H1 (cell line): ENCODE data around the gene MCUB. TPM values are rescaled to one million over a fixed set of nuclear protein-coding genes. Genes with fewer than 3 reads are reported as not detected.

Experiments used
- CTCF ChIA-PET: fragments of 300-600 bp; sonication (Branson Sonifier 250); formaldehyde crosslinking; loops from one replicate; lab custom pipeline; 2021; ENCODE audit not compliant: partially characterized antibody; lab: Charles Lee
- POLR2A ChIA-PET: fragments of 300-600 bp; sonication (Branson Sonifier 250); formaldehyde crosslinking; loops from one replicate; lab custom pipeline; 2021; ENCODE audit warnings: inconsistent platforms; ENCODE audit not compliant: partially characterized antibody; lab: Charles Lee
- DNase-seq, 2 experiments: peaks; one replicate each; pipeline versions ENCODE4 v3.0.0 to v3.0.0-alpha.2; 2010 to 2022; ENCODE audit warnings: low spot score in 2 of 2, low read depth in 1 of 2, mixed read lengths in 1 of 2
- FAIRE-seq: peaks from 2 replicates; lab custom pipeline; 2011; peaks lifted over from hg19 to GRCh38; lab: Jason Lieb, UNC
- H2AFZ ChIP-seq: 2 replicates; pipeline ENCODE4 v1.8.1; 2012; ENCODE audit warnings: low read length, inconsistent platforms
- H2AK5ac ChIP-seq: 2 replicates; pipeline ENCODE4 v1.6.1; 2013; ENCODE audit warnings: low read depth, low read length
- H2BK120ac ChIP-seq: replicated peaks from 2 replicates; pipeline ENCODE3; 2013; ENCODE audit warnings: low read depth, low read length, inconsistent platforms
- H2BK12ac ChIP-seq: 2 replicates; pipeline ENCODE4 v1.6.1; 2013; ENCODE audit warnings: low read depth, low read length
- H2BK15ac ChIP-seq: 2 replicates; pipeline ENCODE4 v1.6.1; 2013; ENCODE audit warnings: low read length
- H2BK20ac ChIP-seq: 2 replicates; pipeline ENCODE4 v1.6.1; 2013; ENCODE audit warnings: low read length
- H2BK5ac ChIP-seq: 2 replicates; pipeline ENCODE4 v1.6.1; 2013; ENCODE audit warnings: low read depth, low read length
- H3K14ac ChIP-seq: 2 replicates; pipeline ENCODE4 v1.6.1; 2013; ENCODE audit warnings: inconsistent platforms; ENCODE audit not compliant: insufficient read length
- H3K18ac ChIP-seq: 2 replicates; pipeline ENCODE4 v1.6.1; 2013; ENCODE audit warnings: low read length; ENCODE audit errors: extremely low read depth
- H3K23ac ChIP-seq: 2 replicates; pipeline ENCODE4 v1.6.1; 2013; ENCODE audit warnings: inconsistent platforms; ENCODE audit not compliant: insufficient read length
- H3K23me2 ChIP-seq: 2 replicates; pipeline ENCODE4 v1.6.1; 2013; ENCODE audit warnings: low read depth, low read length
- H3K27ac ChIP-seq: 2 replicates; pipeline ENCODE4 v1.6.1; 2011; ENCODE audit warnings: low read depth, low read length, inconsistent platforms
- H3K27me3 ChIP-seq, 4 experiments: replicated peaks in 1 of 4; 1 replicate in 1 of 4; 2 replicates in 3 of 4; pipeline versions ENCODE4 v1.6.1 to v1.8.1; 2011 to 2013; ENCODE audit warnings: low read length in 3 of 4, mild to moderate bottlenecking in 3 of 4, inconsistent platforms in 2 of 4, mixed read lengths in 2 of 4, moderate library complexity in 1 of 4; ENCODE audit not compliant: control insufficient read depth in 3 of 4, insufficient read depth in 3 of 4; ENCODE audit errors: extremely low read depth in 1 of 4
- H3K36me3 ChIP-seq, 4 experiments: 2 replicates each; pipeline versions ENCODE4 v1.6.1 to v1.8.1; 2011 to 2013; ENCODE audit warnings: mild to moderate bottlenecking in 4 of 4, low read length in 3 of 4, moderate library complexity in 2 of 4, control low read depth in 1 of 4, inconsistent platforms in 1 of 4; ENCODE audit not compliant: insufficient read depth in 4 of 4, control insufficient read depth in 2 of 4
- H3K4ac ChIP-seq: replicated peaks from 2 replicates; pipeline ENCODE3; 2013; ENCODE audit warnings: low read length, low read depth, mixed read lengths, inconsistent platforms; ENCODE audit not compliant: insufficient read length
- H3K4me1 ChIP-seq, 4 experiments: replicated peaks in 1 of 4; 1 replicate in 1 of 4; 2 replicates in 3 of 4; pipeline versions ENCODE4 v1.6.1 to v1.8.1; 2011 to 2013; ENCODE audit warnings: low read length in 3 of 4, inconsistent platforms in 2 of 4, mixed read lengths in 1 of 4; ENCODE audit not compliant: insufficient read depth in 4 of 4, control insufficient read depth in 3 of 4
- H3K4me2 ChIP-seq, 2 experiments: 2 replicates each; pipeline versions ENCODE4 v1.6.1 to v1.8.1; 2011 to 2013; ENCODE audit warnings: low read depth in 2 of 2, low read length in 2 of 2, control low read depth in 1 of 2, inconsistent platforms in 1 of 2, mild to moderate bottlenecking in 1 of 2; ENCODE audit not compliant: insufficient read depth in 1 of 2
- H3K4me3 ChIP-seq, 4 experiments: fragments of 200-600, 300-600 bp in 1 of 4; sonication (generic), shearing (Covaris generic), sonication (Bioruptor Twin) in 1 of 4; 2 replicates each; pipeline versions ENCODE4 v1.5.1 to v1.8.1; 2011 to 2016; ENCODE audit warnings: low read length in 4 of 4, low read depth in 3 of 4, control low read depth in 2 of 4, inconsistent platforms in 2 of 4, mild to moderate bottlenecking in 2 of 4, mixed read lengths in 1 of 4, moderate library complexity in 1 of 4; ENCODE audit not compliant: insufficient read depth in 2 of 4; ENCODE audit errors: extremely low read depth in 1 of 4
- H3K56ac ChIP-seq: replicated peaks from 2 replicates; pipeline ENCODE3; 2013; ENCODE audit warnings: low read depth, mild to moderate bottlenecking, mixed read lengths, low read length, inconsistent platforms; ENCODE audit not compliant: insufficient read length
- H3K79me1 ChIP-seq: 2 replicates; pipeline ENCODE4 v1.6.1; 2013; ENCODE audit warnings: low read depth, low read length, control low read depth
- H3K79me2 ChIP-seq, 2 experiments: 2 replicates each; pipeline versions ENCODE4 v1.6.1 to v1.8.1; 2012 to 2013; ENCODE audit warnings: low read length in 2 of 2, mild to moderate bottlenecking in 2 of 2, inconsistent platforms in 1 of 2; ENCODE audit not compliant: insufficient read depth in 2 of 2, control insufficient read depth in 1 of 2
- H3K9ac ChIP-seq, 4 experiments: replicated peaks in 1 of 4; 1 replicate in 1 of 4; 2 replicates in 3 of 4; pipeline versions ENCODE4 v1.6.1 to v1.8.1; 2011 to 2013; ENCODE audit warnings: low read depth in 3 of 4, low read length in 3 of 4, control low read depth in 2 of 4, mild to moderate bottlenecking in 2 of 4, moderate library complexity in 2 of 4, inconsistent platforms in 1 of 4; ENCODE audit errors: extremely low read depth in 1 of 4
- H3K9me3 ChIP-seq, 2 experiments: 2 replicates each; pipeline versions ENCODE4 v1.6.1 to v1.8.1; 2012 to 2013; ENCODE audit warnings: mild to moderate bottlenecking in 2 of 2, moderate library complexity in 2 of 2, control low read depth in 1 of 2, inconsistent platforms in 1 of 2, low read depth in 1 of 2, low read length in 1 of 2, mixed read lengths in 1 of 2; ENCODE audit not compliant: insufficient read depth in 2 of 2
- H4K20me1 ChIP-seq, 2 experiments: replicated peaks in 1 of 2; 2 replicates each; pipeline versions ENCODE3 to v1.8.1; 2011 to 2013; ENCODE audit warnings: inconsistent platforms in 2 of 2, low read length in 2 of 2, mild to moderate bottlenecking in 1 of 2; ENCODE audit not compliant: insufficient read depth in 2 of 2, control insufficient read depth in 1 of 2
- H4K5ac ChIP-seq: 2 replicates; pipeline ENCODE4 v1.6.1; 2013; ENCODE audit warnings: low read length, low read depth, mixed read lengths, inconsistent platforms; ENCODE audit not compliant: insufficient read length
- H4K8ac ChIP-seq: 2 replicates; pipeline ENCODE4 v1.8.0; 2013; ENCODE audit warnings: mild to moderate bottlenecking, moderate library complexity, low read length, inconsistent platforms; ENCODE audit not compliant: insufficient read depth; ENCODE audit errors: extremely low read depth
- H4K91ac ChIP-seq: replicated peaks from 2 replicates; pipeline ENCODE3; 2013; ENCODE audit warnings: low read length, mixed read lengths, inconsistent platforms; ENCODE audit not compliant: insufficient read length
- NANOG ChIP-seq: IDR thresholded peaks from 2 replicates; pipeline ENCODE4 v1.6.1; 2011; ENCODE audit warnings: low read length, low read depth, mild to moderate bottlenecking, inconsistent platforms; ENCODE audit not compliant: insufficient read depth, poor library complexity, severe bottlenecking
- WGBS, 2 experiments: shearing (Covaris generic) in 1 of 2; methylation state at CpG; one replicate each; pipeline versions ENCODE4 v1.1.6 to v1.1.7; 2013 to 2015; ENCODE audit warnings: low lambda C conversion rate in 2 of 2, mixed read lengths in 2 of 2, inconsistent platforms in 1 of 2, low coverage in 1 of 2, missing lambda C conversion rate in 1 of 2; ENCODE audit not compliant: insufficient replicate concordance in 2 of 2, insufficient coverage in 1 of 2, insufficient read length in 1 of 2; ENCODE audit errors: extremely low coverage in 1 of 2, missing lambda C conversion rate in 1 of 2; 5-methylcytosine and 5-hydroxymethylcytosine counted together
- polyA plus RNA-seq, 7 experiments: library from polyadenylated mRNA; depleted of rRNA in 3 of 7; stranded (reverse) in 5 of 7; unstranded in 2 of 7; fragments of >200 nt in 5 of 7; fragments of 200-250 nt in 2 of 7; gene quantifications; 1 replicate in 5 of 7; 2 replicates in 1 of 7; 4 replicates in 1 of 7; pipeline versions ENCODE4 v1.2.1 to v1.2.3, GENCODE V29; 2011 to 2013; ENCODE audit warnings: missing spikeins in 2 of 7, mixed read lengths in 2 of 7
- total RNA-seq: library from RNA; stranded (reverse); fragmentation: NEBNext Ultra II Directional; extraction: Animal tissue kit (Norgen Biotek cat#: 25700); gene quantifications from 2 replicates; pipeline ENCODE4 v1.2.1, GENCODE V29; 2021

The MCUB gene
- total and polyA plus RNA-seq, 2 of the 8 experiments (the other 6 are each of a cell fraction or from before 2014, with no cell fraction given): 15.2 to 19.4 TPM

DNA sequence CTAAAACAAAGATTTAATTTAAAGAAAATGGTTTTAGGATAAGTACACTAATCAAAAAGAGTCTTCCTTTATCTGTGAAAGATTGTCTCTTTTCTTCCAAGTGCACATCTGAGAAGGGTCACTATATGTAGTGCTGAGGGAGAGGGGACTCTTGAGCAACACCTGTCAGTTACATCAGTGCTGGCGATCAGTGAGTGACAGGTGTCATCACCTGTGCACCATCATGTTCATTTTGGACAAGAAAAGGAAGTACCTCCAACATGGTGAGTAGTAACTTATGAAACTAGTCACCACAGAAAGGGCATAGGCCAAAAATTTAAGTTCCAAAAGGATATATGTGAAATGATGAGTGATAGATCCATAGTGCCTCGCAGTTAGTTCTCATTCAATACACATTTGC is 55.7 kb downstream of the MCUB start:
- H3K23me2 ChIP-seq: no peaks in the 10 kb centered on the region
- H3K9ac ChIP-seq: no peak overlapping the region
- H3K79me1 ChIP-seq: no peaks in the 10 kb centered on the region; the same call in 1 of the 2 replicates
- no peak overlapping the region for H2BK15ac ChIP-seq
- no peak overlapping the region for H3K4me2 ChIP-seq
- no peaks in the 10 kb centered on the region for H3K27me3 ChIP-seq
- no peak overlapping the region for H3K14ac ChIP-seq
- H3K23ac ChIP-seq: no peak overlapping the region
- ChIA-PET CTCF (interaction anchor here (0.8 to 1.0 kb wide), 2 partner anchors 8 to 46 kb away, joined by 3 to 8 read pairs; no protein-coding TSS in a partner anchor), POLR2A (no interaction called here)
- H3K4ac ChIP-seq: no peak overlapping the region
- H3K27ac ChIP-seq: no peak overlapping the region
- H3K9me3 ChIP-seq: no peaks in the 10 kb centered on the region
- no peak overlapping the region for H2BK120ac ChIP-seq
- no peak overlapping the region for H2BK5ac ChIP-seq
- no peaks in the 10 kb centered on the region for H3K36me3 ChIP-seq
- H4K8ac ChIP-seq: no peak overlapping the region
- DNase-seq (no peak), FAIRE-seq (no peak)
- no peak for TF ChIP-seq NANOG
- H3K4me1 ChIP-seq: peaks cover 0 to 3% (median under 1%) of the 10 kb centered on the region in 4 experiments; a peak in 4 of 7 replicates
- H4K5ac ChIP-seq: no peak overlapping the region
- H3K56ac ChIP-seq: no peak overlapping the region
- H3K18ac ChIP-seq: no peak overlapping the region
- no peak overlapping the region for H4K91ac ChIP-seq
- WGBS, 2 experiments: 87% methylated on average over 2 of the region's 2 CpGs; no CpG with 5 or more reads in 1 of the 2 experiments
- H2AFZ ChIP-seq: no peak overlapping the region
- H2BK20ac ChIP-seq: no peak overlapping the region
- H4K20me1 ChIP-seq: no peaks in the 10 kb centered on the region
- no peak overlapping the region for H2BK12ac ChIP-seq
- no peak overlapping the region for H2AK5ac ChIP-seq
- no peak overlapping the region for H3K4me3 ChIP-seq
- H3K79me2 ChIP-seq: no peaks in the 10 kb centered on the region
